ENCODE data around the gene TENT5C. TPM values are rescaled to one million over a fixed set of nuclear protein-coding genes. Genes with fewer than 3 reads are reported as not detected.

The TENT5C gene
- total and polyA plus RNA-seq, 2 of the 8 experiments (the other 6 are each of a cell fraction or from before 2014, with no cell fraction given): 0.38 to 0.99 TPM

- no peak overlapping the region for H3K23ac ChIP-seq (ENCODE audit: insufficient read length)
- no peaks in the 10 kb centered on the region for H3K27me3 ChIP-seq (replicated peaks in 1 of 4; ENCODE audit: control insufficient read depth in 3 of 4, extremely low read depth in 1 of 4, insufficient read depth in 3 of 4, low read length in 3 of 4)
- no peak overlapping the region for H3K14ac ChIP-seq (ENCODE audit: insufficient read length)
- WGBS, 2 experiments (ENCODE audit: extremely low coverage in 1 of 2, insufficient coverage in 1 of 2, insufficient read length in 1 of 2, insufficient replicate concordance in 2 of 2, low coverage in 1 of 2, low lambda C conversion rate in 2 of 2, missing lambda C conversion rate in 1 of 2): 80% methylated on average over 10 of the region's 10 CpGs; no CpG with 5 or more reads in 1 of the 2 experiments
- H3K27ac ChIP-seq (ENCODE audit: low read depth, low read length): no peak overlapping the region
- no peaks in the 10 kb centered on the region for H3K79me2 ChIP-seq (ENCODE audit: control insufficient read depth in 1 of 2, insufficient read depth in 2 of 2, low read length in 2 of 2)
- no peak overlapping the region for H2BK5ac ChIP-seq (ENCODE audit: low read depth, low read length)
- H4K20me1 ChIP-seq (replicated peaks in 1 of 2; ENCODE audit: control insufficient read depth in 1 of 2, insufficient read depth in 2 of 2, low read length in 2 of 2): no peaks in the 10 kb centered on the region
- H3K4ac ChIP-seq (replicated peaks; ENCODE audit: insufficient read length, low read depth, low read length): no peak overlapping the region
- H3K23me2 ChIP-seq (ENCODE audit: low read depth, low read length): no peaks in the 10 kb centered on the region
- 0 out of 2 replicates have a peak overlapping the region, but pooled peaks have one; percentile 18 for H2BK12ac ChIP-seq (ENCODE audit: low read depth, low read length)
- H3K4me2 ChIP-seq (ENCODE audit: insufficient read depth in 1 of 2, low read depth in 2 of 2, low read length in 2 of 2): no peak overlapping the region
- H4K8ac ChIP-seq (ENCODE audit: extremely low read depth, insufficient read depth, low read length): no peak overlapping the region
- H3K9ac ChIP-seq (replicated peaks in 1 of 4; ENCODE audit: extremely low read depth in 1 of 4, low read depth in 3 of 4, low read length in 3 of 4): no peak overlapping the region
- FAIRE-seq (no peak), DNase-seq (ENCODE audit: low read depth in 1 of 2, low spot score in 2 of 2) (no peak)
- no peak overlapping the region for H2BK20ac ChIP-seq (ENCODE audit: low read length)
- ChIA-PET CTCF (ENCODE audit: partially characterized antibody) (interaction anchor here (0.5 to 3.1 kb wide), 24 partner anchors 9 to 247 kb away, joined by 3 to 11 read pairs (median 4); no protein-coding TSS in a partner anchor), POLR2A (ENCODE audit: partially characterized antibody) (interaction anchor here (1.0 kb wide), 1 partner anchor 68 kb away, joined by 3 read pairs; the partner anchor contains the start of gene TENT5C)
- H3K9me3 ChIP-seq (ENCODE audit: insufficient read depth in 2 of 2, low read depth in 1 of 2, low read length in 1 of 2): no peaks in the 10 kb centered on the region
- H3K56ac ChIP-seq (replicated peaks; ENCODE audit: insufficient read length, low read depth, low read length): no peak overlapping the region
- H3K4me3 ChIP-seq (ENCODE audit: extremely low read depth in 1 of 4, insufficient read depth in 2 of 4, low read depth in 3 of 4, low read length in 4 of 4): no peak overlapping the region
- no peak overlapping the region for H2BK15ac ChIP-seq (ENCODE audit: low read length)
- peaks cover 0 to 2% (median 0%) of the 10 kb centered on the region in 4 experiments; a peak in 3 of 7 replicates for H3K4me1 ChIP-seq (replicated peaks in 1 of 4; ENCODE audit: control insufficient read depth in 3 of 4, insufficient read depth in 4 of 4, low read length in 3 of 4)
- TF ChIP-seq POU5F1 (IDR thresholded peaks at IDR 0.05; ENCODE audit: low read depth, low read length) (no peak), SRF (IDR thresholded peaks at IDR 0.05; ENCODE audit: low read depth, low read length) (no peak), YY1 (IDR thresholded peaks at IDR 0.05; ENCODE audit: low read depth, low read length) (no peak), SIRT6 (IDR thresholded peaks at IDR 0.05; ENCODE audit: low read length) (no peak), RXRA (IDR thresholded peaks at IDR 0.05; ENCODE audit: insufficient read depth, low read depth, low read length) (no peak), HDAC2 (IDR thresholded peaks at IDR 0.05; ENCODE audit: borderline replicate concordance in 1 of 2, low read depth in 2 of 2, low read length in 2 of 2) (no peak), RAD21 (IDR thresholded peaks at IDR 0.05 in 1 of 2, conservative IDR thresholded peaks at IDR 0.05 in 1 of 2; ENCODE audit: low read depth in 2 of 2, low read length in 2 of 2) (peak; percentile 32 to 41; a peak in 3 of 4 replicates)
- TF ChIP-seq, protein P1, sequence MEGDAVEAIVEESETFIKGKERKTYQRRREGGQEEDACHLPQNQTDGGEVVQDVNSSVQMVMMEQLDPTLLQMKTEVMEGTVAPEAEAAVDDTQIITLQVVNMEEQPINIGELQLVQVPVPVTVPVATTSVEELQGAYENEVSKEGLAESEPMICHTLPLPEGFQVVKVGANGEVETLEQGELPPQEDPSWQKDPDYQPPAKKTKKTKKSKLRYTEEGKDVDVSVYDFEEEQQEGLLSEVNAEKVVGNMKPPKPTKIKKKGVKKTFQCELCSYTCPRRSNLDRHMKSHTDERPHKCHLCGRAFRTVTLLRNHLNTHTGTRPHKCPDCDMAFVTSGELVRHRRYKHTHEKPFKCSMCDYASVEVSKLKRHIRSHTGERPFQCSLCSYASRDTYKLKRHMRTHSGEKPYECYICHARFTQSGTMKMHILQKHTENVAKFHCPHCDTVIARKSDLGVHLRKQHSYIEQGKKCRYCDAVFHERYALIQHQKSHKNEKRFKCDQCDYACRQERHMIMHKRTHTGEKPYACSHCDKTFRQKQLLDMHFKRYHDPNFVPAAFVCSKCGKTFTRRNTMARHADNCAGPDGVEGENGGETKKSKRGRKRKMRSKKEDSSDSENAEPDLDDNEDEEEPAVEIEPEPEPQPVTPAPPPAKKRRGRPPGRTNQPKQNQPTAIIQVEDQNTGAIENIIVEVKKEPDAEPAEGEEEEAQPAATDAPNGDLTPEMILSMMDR (IDR thresholded peaks at IDR 0.05; ENCODE audit: control extremely low read depth in 1 of 3, insufficient read depth in 1 of 3, low read depth in 1 of 3, low read length in 3 of 3): peak in 1 of 3 experiments; percentile 37; a peak in 2 of 4 replicates
- H2BK120ac ChIP-seq (replicated peaks; ENCODE audit: low read depth, low read length): no peak overlapping the region
- H3K18ac ChIP-seq (ENCODE audit: extremely low read depth, low read length): no peak overlapping the region
- peak overlapping the region; percentile 25 for H4K91ac ChIP-seq (replicated peaks; ENCODE audit: insufficient read length, low read length)
- no peak overlapping the region for H2AK5ac ChIP-seq (ENCODE audit: low read depth, low read length)
- no peak overlapping the region for H2AFZ ChIP-seq (ENCODE audit: low read length)
- H4K5ac ChIP-seq (ENCODE audit: insufficient read length, low read depth, low read length): no peak overlapping the region
- no peaks in the 10 kb centered on the region for H3K79me1 ChIP-seq (ENCODE audit: low read depth, low read length)
- H3K36me3 ChIP-seq (ENCODE audit: control insufficient read depth in 2 of 4, insufficient read depth in 4 of 4, low read length in 3 of 4): no peaks in the 10 kb centered on the region; a peak in 1 of 8 replicates
Observed at GRCh38 chr1:117674521-117675400, 68.9 kb downstream of the TENT5C start.
